B cell (primary cell): ENCODE measurements around the gene NT5DC2. TPM values are rescaled to one million over a fixed set of nuclear protein-coding genes. Genes with fewer than 3 reads are reported as not detected.

ENCODE experiments used
- ATAC-seq: fragments of 200-7000 bp; cut with Tn5 transposase; one replicate; pipeline ENCODE4 v1.10.0; 2021; ENCODE audit warnings: low read depth, mild to moderate bottlenecking, moderate number of reproducible peaks, moderate library complexity
- CTCF ChIA-PET: fragments of 350-600 bp; sonication (Branson Sonifier 250); formaldehyde crosslinking; loops from one replicate; lab custom pipeline; 2021; ENCODE audit warnings: antibody characterized with exemption, inconsistent platforms; lab: Charles Lee
- POLR2A ChIA-PET: fragments of 350-600 bp; sonication (Branson Sonifier 250); formaldehyde crosslinking; loops from one replicate; lab custom pipeline; 2021; ENCODE audit warnings: antibody characterized with exemption; lab: Charles Lee
- DNase-seq: peaks from one replicate; pipeline ENCODE4 v3.0.0; 2013
- H2AFZ ChIP-seq: 2 replicates; pipeline ENCODE4 v1.6.1; 2012; ENCODE audit warnings: mild to moderate bottlenecking, low read depth, low read length; ENCODE audit not compliant: insufficient read depth, poor library complexity, severe bottlenecking
- H3K27ac ChIP-seq, 2 donors: 1 replicate in 1 of 2; 2 replicates in 1 of 2; pipeline ENCODE4 v1.5.1; 2012 to 2013; ENCODE audit warnings: low read length in 2 of 2, mild to moderate bottlenecking in 2 of 2, moderate library complexity in 1 of 2
- H3K27me3 ChIP-seq, 4 experiments: fragments of 200-600 bp in 1 of 4; sonication (generic) in 1 of 4; replicated peaks in 1 of 4; 1 replicate in 2 of 4; 2 replicates in 2 of 4; pipeline versions ENCODE4 v1.6.1 to v1.7.0; 2013 to 2016; ENCODE audit warnings: low read length in 3 of 4, mild to moderate bottlenecking in 2 of 4, mixed read lengths in 1 of 4, moderate library complexity in 1 of 4; ENCODE audit not compliant: insufficient read depth in 4 of 4, control insufficient read depth in 3 of 4; ENCODE audit errors: control extremely low read depth in 1 of 4
- H3K36me3 ChIP-seq, 2 experiments: replicated peaks in 1 of 2; 1 replicate in 1 of 2; 2 replicates in 1 of 2; pipeline versions ENCODE4 v1.6.1 to v1.7.1; 2013; ENCODE audit warnings: low read length in 1 of 2; ENCODE audit not compliant: insufficient read depth in 2 of 2, control insufficient read depth in 1 of 2; ENCODE audit errors: control extremely low read depth in 1 of 2, extremely low read depth in 1 of 2
- H3K4me1 ChIP-seq, 2 donors: fragments of 200-600 bp in 1 of 2; sonication (generic) in 1 of 2; 1 replicate in 1 of 2; 2 replicates in 1 of 2; pipeline versions ENCODE4 v1.5.1 to v1.6.1; 2013 to 2017; ENCODE audit warnings: low read length in 2 of 2; ENCODE audit not compliant: control insufficient read depth in 2 of 2, insufficient read depth in 2 of 2
- H3K4me2 ChIP-seq: replicated peaks from 2 replicates; pipeline ENCODE3; 2012; ENCODE audit warnings: mild to moderate bottlenecking, low read depth, low read length; ENCODE audit not compliant: poor library complexity, severe bottlenecking
- H3K4me3 ChIP-seq, 5 experiments: fragments of 200-600 bp in 1 of 5; sonication (generic) in 1 of 5; 1 replicate in 3 of 5; 2 replicates in 2 of 5; pipeline versions ENCODE4 v1.5.1 to v1.7.0; 2011 to 2016; ENCODE audit warnings: low read length in 4 of 5, mild to moderate bottlenecking in 4 of 5, low read depth in 2 of 5, control low read depth in 1 of 5, moderate library complexity in 1 of 5; ENCODE audit not compliant: insufficient read depth in 1 of 5; ENCODE audit errors: control extremely low read depth in 1 of 5, extremely low read depth in 1 of 5
- H3K79me2 ChIP-seq: fragments of 200-600 bp; sonication (generic); one replicate; pipeline ENCODE4 v1.6.0; 2016; ENCODE audit warnings: low read length; ENCODE audit not compliant: control insufficient read depth, insufficient read depth
- H3K9ac ChIP-seq: fragments of 200-600 bp; sonication (generic); 2 replicates; pipeline ENCODE4 v1.6.1; 2017; ENCODE audit warnings: mild to moderate bottlenecking, low read length, moderate library complexity
- H3K9me3 ChIP-seq, 3 donors: one replicate each; pipeline versions ENCODE4 v1.6.1 to v1.7.1; 2013; ENCODE audit warnings: low read length in 2 of 3; ENCODE audit not compliant: control insufficient read depth in 2 of 3, insufficient read depth in 1 of 3; ENCODE audit errors: control extremely low read depth in 1 of 3
- H4K20me1 ChIP-seq: 2 replicates; pipeline ENCODE4 v1.6.0; 2012; ENCODE audit warnings: mild to moderate bottlenecking, low read length; ENCODE audit not compliant: insufficient read depth, control insufficient read depth, poor library complexity, severe bottlenecking
- H3K27ac Mint-ChIP-seq: one replicate; pipeline ENCODE4 v1.8.0; 2021; ENCODE audit warnings: mixed read lengths
- H3K27me3 Mint-ChIP-seq: one replicate; pipeline ENCODE4 v1.8.0; 2021; ENCODE audit warnings: mixed read lengths
- H3K4me1 Mint-ChIP-seq: one replicate; pipeline ENCODE4 v1.8.0; 2021; ENCODE audit warnings: mixed read lengths
- H3K4me3 Mint-ChIP-seq: one replicate; pipeline ENCODE4 v1.8.0; 2021; ENCODE audit warnings: mixed read lengths
- H3K9me3 Mint-ChIP-seq: one replicate; pipeline ENCODE4 v1.8.0; 2022; ENCODE audit warnings: mixed read lengths; ENCODE audit not compliant: insufficient read depth
- EZH2 ChIP-seq: IDR thresholded peaks from 2 replicates; pipeline ENCODE4 v1.6.1; 2012; ENCODE audit warnings: borderline replicate concordance, low read depth, mild to moderate bottlenecking, moderate library complexity, low read length; ENCODE audit not compliant: insufficient read depth, poor library complexity, severe bottlenecking
- WGBS: methylation state at CpG from one replicate; pipeline ENCODE4 v1.1.5; 2013; ENCODE audit warnings: missing lambda C conversion rate; ENCODE audit not compliant: insufficient coverage; 5-methylcytosine and 5-hydroxymethylcytosine counted together
- intact Hi-C: fragments of 100-400 bp; cut with micrococcal nuclease; formaldehyde crosslinking; loops from one replicate; pipeline ENCODE4 v1.10.0; 2022
- polyA plus RNA-seq: library from polyadenylated mRNA; depleted of rRNA; stranded (reverse); fragments of >200 nt; gene quantifications from 2 replicates; pipeline ENCODE4 v1.2.3, GENCODE V29; 2012
- total RNA-seq, 2 donors: library from RNA; stranded (reverse); fragments of 120-200 nt in 1 of 2; gene quantifications; 1 replicate in 1 of 2; 2 replicates in 1 of 2; pipeline versions ENCODE4 v1.2.3 to v1.2.4, GENCODE V29; 2013 to 2022
- TF ChIP-seq, protein P1 (sequence below): fragments of 200-600 bp; IDR thresholded peaks from one replicate; pipeline ENCODE4 v1.8.0; 2022; ENCODE audit warnings: antibody characterized with exemption, mild to moderate bottlenecking

The NT5DC2 gene
- total and polyA plus RNA-seq, 2 donors (not counting 1 experiment from before 2014, with no cell fraction given): 11.2 to 11.9 TPM

DNA sequence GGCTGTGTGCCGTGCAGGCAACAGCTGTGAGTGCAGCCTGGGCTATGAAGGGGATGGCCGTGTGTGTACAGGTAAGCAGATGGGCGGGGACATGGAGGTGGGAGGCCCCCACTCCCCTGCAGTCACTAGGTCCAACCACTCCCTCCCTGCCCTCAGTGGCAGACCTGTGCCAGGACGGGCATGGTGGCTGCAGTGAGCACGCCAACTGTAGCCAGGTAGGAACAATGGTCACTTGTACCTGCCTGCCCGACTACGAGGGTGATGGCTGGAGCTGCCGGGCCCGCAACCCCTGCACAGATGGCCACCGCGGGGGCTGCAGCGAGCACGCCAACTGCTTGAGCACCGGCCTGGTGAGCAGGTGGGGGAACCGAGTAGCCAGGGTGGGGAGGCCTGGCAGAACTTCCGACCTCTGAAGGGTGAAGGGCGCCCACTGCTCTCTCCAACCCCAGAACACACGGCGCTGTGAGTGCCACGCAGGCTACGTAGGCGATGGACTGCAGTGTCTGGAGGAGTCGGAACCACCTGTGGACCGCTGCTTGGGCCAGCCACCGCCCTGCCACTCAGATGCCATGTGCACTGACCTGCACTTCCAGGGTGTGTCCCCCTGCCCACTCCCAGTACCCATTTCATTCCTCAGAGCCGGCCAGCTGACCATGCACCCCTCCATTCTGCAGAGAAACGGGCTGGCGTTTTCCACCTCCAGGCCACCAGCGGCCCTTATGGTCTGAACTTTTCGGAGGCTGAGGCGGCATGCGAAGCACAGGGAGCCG is 11.6 kb downstream of the NT5DC2 start:
- no peak overlapping the region for H3K4me3 ChIP-seq
- H3K4me2 ChIP-seq: no peak overlapping the region
- TF ChIP-seq EZH2: no peak
- TF ChIP-seq, protein P1, sequence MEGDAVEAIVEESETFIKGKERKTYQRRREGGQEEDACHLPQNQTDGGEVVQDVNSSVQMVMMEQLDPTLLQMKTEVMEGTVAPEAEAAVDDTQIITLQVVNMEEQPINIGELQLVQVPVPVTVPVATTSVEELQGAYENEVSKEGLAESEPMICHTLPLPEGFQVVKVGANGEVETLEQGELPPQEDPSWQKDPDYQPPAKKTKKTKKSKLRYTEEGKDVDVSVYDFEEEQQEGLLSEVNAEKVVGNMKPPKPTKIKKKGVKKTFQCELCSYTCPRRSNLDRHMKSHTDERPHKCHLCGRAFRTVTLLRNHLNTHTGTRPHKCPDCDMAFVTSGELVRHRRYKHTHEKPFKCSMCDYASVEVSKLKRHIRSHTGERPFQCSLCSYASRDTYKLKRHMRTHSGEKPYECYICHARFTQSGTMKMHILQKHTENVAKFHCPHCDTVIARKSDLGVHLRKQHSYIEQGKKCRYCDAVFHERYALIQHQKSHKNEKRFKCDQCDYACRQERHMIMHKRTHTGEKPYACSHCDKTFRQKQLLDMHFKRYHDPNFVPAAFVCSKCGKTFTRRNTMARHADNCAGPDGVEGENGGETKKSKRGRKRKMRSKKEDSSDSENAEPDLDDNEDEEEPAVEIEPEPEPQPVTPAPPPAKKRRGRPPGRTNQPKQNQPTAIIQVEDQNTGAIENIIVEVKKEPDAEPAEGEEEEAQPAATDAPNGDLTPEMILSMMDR: no peak
- intact Hi-C loops: no loop called here
- H3K27me3 ChIP-seq: no peaks in the 10 kb centered on the region
- ChIA-PET CTCF (no interaction called here), POLR2A (no interaction called here)
- no peaks in the 10 kb centered on the region for H3K4me1 ChIP-seq
- no peaks in the 10 kb centered on the region for H3K27me3 Mint-ChIP-seq
- H3K27ac Mint-ChIP-seq: no peak overlapping the region
- no peaks in the 10 kb centered on the region for H4K20me1 ChIP-seq
- H3K9me3 ChIP-seq: no peaks in the 10 kb centered on the region
- H3K36me3 ChIP-seq: no peaks in the 10 kb centered on the region
- H3K79me2 ChIP-seq: no peaks in the 10 kb centered on the region
- no peaks in the 10 kb centered on the region for H3K4me1 Mint-ChIP-seq
- WGBS: 94% methylated on average over 33 of the region's 33 CpGs
- no peak overlapping the region for H3K27ac ChIP-seq
- ATAC-seq: no peak
- no peak overlapping the region for H3K9ac ChIP-seq
- DNase-seq: no peak
- no peak overlapping the region for H2AFZ ChIP-seq
- no peak overlapping the region for H3K4me3 Mint-ChIP-seq
- H3K9me3 Mint-ChIP-seq: no peaks in the 10 kb centered on the region

DNA sequence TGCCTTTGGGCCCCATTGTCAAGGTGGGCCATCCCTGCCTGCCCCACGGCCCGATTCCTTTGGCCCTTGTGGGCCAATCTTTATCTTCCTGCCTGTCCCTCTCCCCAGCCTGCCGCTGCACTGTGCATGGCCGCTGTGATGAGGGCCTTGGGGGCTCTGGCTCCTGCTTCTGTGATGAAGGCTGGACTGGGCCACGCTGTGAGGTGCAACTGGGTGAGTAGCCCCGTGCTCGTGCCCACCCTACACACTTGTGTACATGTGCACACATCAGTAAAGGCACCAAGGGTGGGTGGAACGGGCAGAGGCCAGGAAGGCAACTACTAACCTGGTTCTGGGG is 12.2 kb downstream of the NT5DC2 start:
- ChIA-PET POLR2A (no interaction called here), CTCF (no interaction called here)
- H3K9ac ChIP-seq: no peak overlapping the region
- no peaks in the 10 kb centered on the region for H3K9me3 Mint-ChIP-seq
- no peaks in the 10 kb centered on the region for H3K9me3 ChIP-seq
- no peaks in the 10 kb centered on the region for H4K20me1 ChIP-seq
- no peak for TF ChIP-seq EZH2
- TF ChIP-seq, protein P1: no peak
- H3K27ac Mint-ChIP-seq: no peak overlapping the region
- intact Hi-C loops: no loop called here
- DNase-seq (no peak), ATAC-seq (no peak)
- H3K4me3 Mint-ChIP-seq: no peak overlapping the region
- no peak overlapping the region for H3K4me2 ChIP-seq
- no peaks in the 10 kb centered on the region for H3K36me3 ChIP-seq
- H2AFZ ChIP-seq: no peak overlapping the region
- 92% methylated on average over 3 of the region's 8 CpGs for WGBS
- no peaks in the 10 kb centered on the region for H3K79me2 ChIP-seq
- no peak overlapping the region for H3K27ac ChIP-seq
- no peaks in the 10 kb centered on the region for H3K27me3 Mint-ChIP-seq
- no peaks in the 10 kb centered on the region for H3K27me3 ChIP-seq
- no peaks in the 10 kb centered on the region for H3K4me1 Mint-ChIP-seq
- no peak overlapping the region for H3K4me3 ChIP-seq
- no peaks in the 10 kb centered on the region for H3K4me1 ChIP-seq
